IMR-90 (cell line): ENCODE measurements around the gene TXNL1. TPM values are rescaled to one million over a fixed set of nuclear protein-coding genes. Genes with fewer than 3 reads are reported as not detected.
"Not testable (repeated sequence)": the region's sequence is repeated elsewhere in the genome, so short reads cannot be mapped to it uniquely, and the experiment has no call there.

ENCODE experiments used
- ATAC-seq: fragments of 200-7000 bp; cut with Tn5 transposase; 2 replicates; pipeline ENCODE4 v1.9.1; 2020; ENCODE audit warnings: low read depth, mild to moderate bottlenecking, moderate library complexity
- BruUV-seq: library from RNA; stranded (reverse); fragments of 400-500 nt; replicated peaks from 2 replicates; lab custom pipeline; 2021; lab: Mats Ljungman, UMichigan
- CTCF ChIA-PET: fragments of 300-600 bp; formaldehyde crosslinking; extraction: SDS; loops from one replicate; lab custom pipeline; 2021; ENCODE audit warnings: antibody characterized with exemption; lab: Yijun Ruan, JAX
- POLR2A ChIA-PET: fragments of 300-600 bp; sonication (Branson Sonifier 250); formaldehyde crosslinking; loops from one replicate; lab custom pipeline; 2022; ENCODE audit warnings: antibody characterized with exemption; ENCODE audit not compliant: unreplicated experiment; lab: Charles Lee
- DNase-seq: peaks from one replicate; pipeline ENCODE4 v3.0.0; 2013
- H2AFZ ChIP-seq: replicated peaks from 2 replicates; pipeline ENCODE3; 2013; ENCODE audit warnings: low read length, mild to moderate bottlenecking; ENCODE audit not compliant: poor library complexity
- H2AK5ac ChIP-seq: 2 replicates; pipeline ENCODE4 v1.6.1; 2013; ENCODE audit warnings: low read depth, low read length, inconsistent platforms
- H2AK9ac ChIP-seq: replicated peaks from 2 replicates; pipeline ENCODE3; 2013; ENCODE audit warnings: mild to moderate bottlenecking, low read depth, low read length, moderate library complexity; ENCODE audit not compliant: poor library complexity
- H2BK120ac ChIP-seq: 2 replicates; pipeline ENCODE4 v1.6.1; 2013; ENCODE audit warnings: low read depth, low read length, inconsistent platforms
- H2BK15ac ChIP-seq: 3 replicates; pipeline ENCODE4 v1.6.1; 2013; ENCODE audit warnings: low read depth, low read length, inconsistent platforms
- H2BK20ac ChIP-seq: 2 replicates; pipeline ENCODE4 v1.6.1; 2013; ENCODE audit warnings: low read depth, mild to moderate bottlenecking, inconsistent platforms, low read length, moderate library complexity
- H2BK5ac ChIP-seq: 2 replicates; pipeline ENCODE4 v1.6.1; 2013; ENCODE audit warnings: mild to moderate bottlenecking, low read depth, low read length, inconsistent platforms; ENCODE audit not compliant: poor library complexity, severe bottlenecking
- H3K14ac ChIP-seq: replicated peaks from 2 replicates; pipeline ENCODE4 v1.6.1; 2013; ENCODE audit warnings: low read depth, low read length, inconsistent platforms
- H3K18ac ChIP-seq: 2 replicates; pipeline ENCODE4 v1.6.1; 2013; ENCODE audit warnings: low read depth, low read length, control low read depth
- H3K23ac ChIP-seq: 2 replicates; pipeline ENCODE4 v1.6.1; 2013; ENCODE audit warnings: low read depth, low read length, inconsistent platforms
- H3K27ac ChIP-seq: 2 replicates; pipeline ENCODE4 v1.5.1; 2013; ENCODE audit warnings: mild to moderate bottlenecking, control low read depth, low read length; ENCODE audit not compliant: insufficient read depth
- H3K27me3 ChIP-seq: 2 replicates; pipeline ENCODE4 v1.6.1; 2013; ENCODE audit warnings: low read length; ENCODE audit not compliant: control insufficient read depth, insufficient read depth
- H3K36me3 ChIP-seq: 2 replicates; pipeline ENCODE4 v1.6.1; 2013; ENCODE audit warnings: low read length, mixed read lengths; ENCODE audit not compliant: control insufficient read depth, insufficient read depth
- H3K4ac ChIP-seq: 2 replicates; pipeline ENCODE4 v1.6.1; 2013; ENCODE audit warnings: low read depth, low read length, inconsistent platforms
- H3K4me1 ChIP-seq: 2 replicates; pipeline ENCODE4 v1.6.1; 2013; ENCODE audit warnings: low read length, mixed read lengths; ENCODE audit not compliant: control insufficient read depth, insufficient read depth
- H3K4me2 ChIP-seq: 2 replicates; pipeline ENCODE4 v1.6.1; 2013; ENCODE audit warnings: low read depth, mild to moderate bottlenecking, control low read depth, low read length, moderate library complexity
- H3K4me3 ChIP-seq: 2 replicates; pipeline ENCODE4 v1.5.1; 2013; ENCODE audit warnings: low read depth, mild to moderate bottlenecking, control low read depth, low read length, moderate library complexity; ENCODE audit not compliant: insufficient read depth
- H3K56ac ChIP-seq: 2 replicates; pipeline ENCODE4 v1.6.1; 2013; ENCODE audit warnings: low read length, inconsistent platforms; ENCODE audit not compliant: insufficient read depth; ENCODE audit errors: extremely low read depth
- H3K79me1 ChIP-seq, 2 experiments: 2 replicates each; pipeline ENCODE4 v1.6.1; 2013; ENCODE audit warnings: low read length in 2 of 2, inconsistent platforms in 1 of 2, low read depth in 1 of 2
- H3K9ac ChIP-seq: 2 replicates; pipeline ENCODE4 v1.6.1; 2013; ENCODE audit warnings: low read depth, low read length, control low read depth
- H3K9me1 ChIP-seq: 2 replicates; pipeline ENCODE4 v1.6.1; 2013; ENCODE audit warnings: low read length, inconsistent platforms; ENCODE audit not compliant: insufficient read depth
- H3K9me3 ChIP-seq: 2 replicates; pipeline ENCODE4 v1.6.1; 2013; ENCODE audit warnings: low read length; ENCODE audit not compliant: control insufficient read depth, insufficient read depth
- H4K20me1 ChIP-seq: 2 replicates; pipeline ENCODE4 v1.6.1; 2013; ENCODE audit warnings: low read length, inconsistent platforms; ENCODE audit not compliant: insufficient read depth
- H4K5ac ChIP-seq: 2 replicates; pipeline ENCODE4 v1.6.1; 2013; ENCODE audit warnings: mild to moderate bottlenecking, low read depth, low read length, control low read depth
- H4K8ac ChIP-seq, 2 experiments: 2 replicates each; pipeline ENCODE4 v1.6.1; 2013; ENCODE audit warnings: low read depth in 2 of 2, low read length in 2 of 2, control low read depth in 1 of 2, inconsistent platforms in 1 of 2
- H4K91ac ChIP-seq: 2 replicates; pipeline ENCODE4 v1.6.1; 2013; ENCODE audit warnings: low read depth, low read length, inconsistent platforms; ENCODE audit not compliant: insufficient read depth
- WGBS, 2 experiments: methylation state at CpG; one replicate each; pipeline versions ENCODE4 v1.1.5 to v1.1.7; 2013; ENCODE audit warnings: missing lambda C conversion rate in 2 of 2; ENCODE audit not compliant: insufficient read length in 1 of 2; ENCODE audit errors: extremely low coverage in 2 of 2; 5-methylcytosine and 5-hydroxymethylcytosine counted together
- dilution Hi-C: fragments of 300-500 bp; cut with HindIII; formaldehyde crosslinking; loops from one replicate; pipeline ENCODE4 v1.14.3; 2018; ENCODE audit warnings: low sequenced_read_pairs; ENCODE audit not compliant: unreplicated experiment
- in situ Hi-C: fragments of 300-500 bp; cut with MboI; formaldehyde crosslinking; loops from 3 replicates; pipeline ENCODE4 v1.14.3; 2019; ENCODE audit warnings: low sequenced_read_pairs, inconsistent platforms, mixed read lengths
- intact Hi-C: fragments of 100-400 bp; cut with micrococcal nuclease; formaldehyde crosslinking; loops from 2 replicates; pipeline ENCODE4 v1.10.0; 2022
- polyA plus RNA-seq, 3 experiments: library from polyadenylated mRNA; depleted of rRNA; stranded (reverse); fragments of >200 nt; gene quantifications; 2 replicates each; pipeline ENCODE4 v1.2.3, GENCODE V29; 2012; ENCODE audit warnings: low replicate concordance in 1 of 3
- total RNA-seq: library from RNA; depleted of rRNA; stranded (reverse); fragments of >200 nt; gene quantifications from 2 replicates; pipeline ENCODE4 v1.2.3, GENCODE V29; 2012

Gene TXNL1
- total and polyA plus RNA-seq, 2 of the 4 experiments (the other 2 are of a cell fraction), result 38.7 to 62.5 TPM

DNA sequence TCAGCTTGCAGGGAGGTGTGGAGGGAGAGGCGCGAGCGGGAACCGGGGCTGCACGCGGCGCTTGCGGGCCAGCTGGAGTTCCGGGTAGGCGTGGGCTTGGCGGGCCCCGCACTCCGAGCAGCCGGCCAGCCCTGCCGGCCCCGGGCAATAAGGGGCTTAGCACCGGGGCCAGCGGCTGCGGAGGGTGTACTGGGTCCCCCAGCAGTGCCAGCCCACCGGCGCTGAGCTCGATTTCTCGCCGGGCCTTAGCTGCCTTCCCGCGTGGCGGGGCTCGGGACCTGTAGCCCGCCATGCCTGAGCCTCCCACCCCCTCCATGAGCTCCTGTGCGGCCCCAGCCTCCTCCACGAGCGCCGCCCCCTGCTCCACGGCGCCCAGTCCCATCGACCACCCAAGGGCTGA lies 66.1 kb downstream of the TXNL1 start:
- H4K5ac ChIP-seq, H3K4me3 ChIP-seq, H3K9ac ChIP-seq, H2AFZ ChIP-seq, H2BK120ac ChIP-seq, H3K9me1 ChIP-seq, H2BK20ac ChIP-seq, H4K20me1 ChIP-seq, H4K8ac ChIP-seq, H4K91ac ChIP-seq, POLR2A ChIA-PET, H3K14ac ChIP-seq, H3K4ac ChIP-seq, DNase-seq, BruUV-seq, H3K18ac ChIP-seq, H2AK5ac ChIP-seq, H3K36me3 ChIP-seq, H3K23ac ChIP-seq, H3K79me1 ChIP-seq, H3K27ac ChIP-seq, H3K56ac ChIP-seq, H3K27me3 ChIP-seq, H3K4me1 ChIP-seq, H3K4me2 ChIP-seq, H2AK9ac ChIP-seq, H2BK5ac ChIP-seq, H3K9me3 ChIP-seq, H2BK15ac ChIP-seq, dilution Hi-C loops, ATAC-seq: not testable (repeated sequence)
- in situ Hi-C loops (loop anchor here (10.0 kb wide), 3 partner anchors 717 to 1157 kb away; no protein-coding TSS in a partner anchor), intact Hi-C loops (loop anchor here (10.0 kb wide), 2 partner anchors 407 to 1587 kb away; no protein-coding TSS in a partner anchor)
- CTCF ChIA-PET, result interaction anchor here (0.5 to 0.6 kb wide), 2 partner anchors 932 to 1306 kb away, joined by 3 to 6 read pairs; no protein-coding TSS in a partner anchor
- 98% methylated on average over 8 of the region's 36 CpGs; no CpG with 5 or more reads in 1 of the 2 experiments for WGBS, 2 experiments
